NB4 (cell line): Measurements from ENCODE around the gene PRPS1L1.

Source experiments
- DNase-seq: peaks from one replicate; pipeline ENCODE4 v3.0.0; 2010; ENCODE audit warnings: low read depth
- H3K4me3 ChIP-seq: one replicate; pipeline ENCODE4 v1.5.1; 2011; ENCODE audit warnings: mild to moderate bottlenecking, low read depth, low read length, moderate library complexity
- CTCF ChIP-seq: IDR thresholded peaks from one replicate; pipeline ENCODE4 v1.5.1; 2012; ENCODE audit warnings: low read depth, low read length
- MAX ChIP-seq: IDR thresholded peaks from 2 replicates; pipeline ENCODE4 v1.6.1; 2011; ENCODE audit warnings: low read depth, low read length
- MYC ChIP-seq: IDR thresholded peaks from 2 replicates; pipeline ENCODE4 v1.6.1; 2011; ENCODE audit warnings: low read depth, low read length
- POLR2A ChIP-seq: IDR thresholded peaks from 2 replicates; pipeline ENCODE4 v1.6.1; 2011; ENCODE audit warnings: mild to moderate bottlenecking; ENCODE audit not compliant: insufficient read length; ENCODE audit errors: extremely low read depth

PRPS1L1 gene

GRCh38 chr7:17991866-17992648 is 35.6 kb downstream of the PRPS1L1 start:
- TF ChIP-seq POLR2A (no peak), CTCF (peak; percentile 43), MYC (no peak), MAX (no peak)
- DNase-seq = peak; percentile 40
- no peak overlapping the region for H3K4me3 ChIP-seq

- no peak for DNase-seq
- no peak overlapping the region for H3K4me3 ChIP-seq
- TF ChIP-seq POLR2A = no peak
- TF ChIP-seq CTCF = no peak
- no peak for TF ChIP-seq MYC
- TF ChIP-seq MAX = no peak
Measured at GRCh38 chr7:17990761-17991160, 36.9 kb downstream of the PRPS1L1 start.

GRCh38 chr7:17989546-17989945 is 38.1 kb downstream of the PRPS1L1 start:
- no peak for DNase-seq
- TF ChIP-seq POLR2A = no peak
- no peak for TF ChIP-seq MAX
- no peak for TF ChIP-seq CTCF
- TF ChIP-seq MYC = no peak
- H3K4me3 ChIP-seq = no peak overlapping the region

GRCh38 chr7:17988858-17989257 is 38.8 kb downstream of the PRPS1L1 start:
- no peak overlapping the region for H3K4me3 ChIP-seq
- no peak for DNase-seq
- TF ChIP-seq MAX = no peak
- TF ChIP-seq CTCF = no peak
- TF ChIP-seq MYC = no peak
- no peak for TF ChIP-seq POLR2A

- TF ChIP-seq POLR2A (no peak), MYC (no peak), CTCF (no peak), MAX (no peak)
- no peak for DNase-seq
- H3K4me3 ChIP-seq = no peak overlapping the region
Measured at GRCh38 chr7:17988141-17988540, 39.5 kb downstream of the PRPS1L1 start.
